Stimulated activated naive CD8-positive, alpha-beta T cell treated with anti-CD3 and anti-CD28 coated beads, Interleukin-15, Interleukin-2, amounts not matched to agents 100 U/mL and 50 U/mL, for 24 hours (primary cell): ENCODE measurements around the gene PRKCB.

ENCODE experiments used
- ATAC-seq: fragments of 150-1000 bp; cut with Tn5 transposase; one replicate; pipeline ENCODE4 v1.10.0; 2021
- DNase-seq: peaks from one replicate; pipeline ENCODE4 v3.0.0; 2021

PRKCB gene

DNA sequence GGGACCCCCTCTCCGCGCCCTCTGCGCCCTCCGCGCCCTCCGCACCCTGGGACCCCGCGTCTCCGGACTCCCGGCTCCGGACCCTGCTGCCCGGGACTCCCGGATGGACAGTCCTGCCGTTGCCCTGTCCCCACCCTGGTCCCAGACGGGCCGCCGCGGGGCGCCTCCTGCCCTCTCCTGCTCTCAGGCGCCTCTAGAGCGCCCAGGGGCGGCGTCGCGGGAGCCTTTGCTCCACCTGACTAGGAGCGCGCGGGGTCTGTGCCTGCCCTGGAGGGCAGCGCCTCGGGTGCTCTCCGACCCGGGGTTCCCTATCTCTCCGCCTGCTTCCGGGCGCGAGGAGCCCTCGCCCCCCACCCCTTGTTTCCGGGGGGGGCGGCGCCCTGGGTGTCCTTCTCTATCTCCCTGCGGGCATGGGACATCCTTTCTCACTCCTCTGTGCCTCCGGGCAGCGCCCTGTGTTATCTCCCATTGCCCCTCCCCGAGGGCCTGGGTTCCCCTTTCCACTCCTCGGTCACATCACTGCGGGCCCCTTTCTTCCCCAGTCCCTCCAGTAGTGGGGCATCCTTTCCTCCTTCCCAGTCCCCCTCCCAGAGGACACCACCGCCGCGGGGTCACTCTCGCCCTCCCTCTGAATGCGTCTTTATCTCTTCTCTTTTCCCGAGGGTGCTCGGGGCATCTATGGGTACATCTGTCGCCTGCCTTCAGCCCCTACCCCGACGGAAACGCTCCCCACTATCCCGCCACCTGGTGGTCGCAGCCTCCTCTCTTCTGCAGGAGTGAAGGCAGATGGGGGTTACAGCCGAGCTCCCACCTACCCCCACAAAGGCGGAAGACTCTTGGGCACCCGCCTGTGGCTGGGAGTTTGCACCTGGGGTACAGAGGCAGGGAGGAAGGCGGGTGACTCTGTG, 875 bp downstream of the PRKCB start:
- DNase-seq = peak; percentile 78

DNA sequence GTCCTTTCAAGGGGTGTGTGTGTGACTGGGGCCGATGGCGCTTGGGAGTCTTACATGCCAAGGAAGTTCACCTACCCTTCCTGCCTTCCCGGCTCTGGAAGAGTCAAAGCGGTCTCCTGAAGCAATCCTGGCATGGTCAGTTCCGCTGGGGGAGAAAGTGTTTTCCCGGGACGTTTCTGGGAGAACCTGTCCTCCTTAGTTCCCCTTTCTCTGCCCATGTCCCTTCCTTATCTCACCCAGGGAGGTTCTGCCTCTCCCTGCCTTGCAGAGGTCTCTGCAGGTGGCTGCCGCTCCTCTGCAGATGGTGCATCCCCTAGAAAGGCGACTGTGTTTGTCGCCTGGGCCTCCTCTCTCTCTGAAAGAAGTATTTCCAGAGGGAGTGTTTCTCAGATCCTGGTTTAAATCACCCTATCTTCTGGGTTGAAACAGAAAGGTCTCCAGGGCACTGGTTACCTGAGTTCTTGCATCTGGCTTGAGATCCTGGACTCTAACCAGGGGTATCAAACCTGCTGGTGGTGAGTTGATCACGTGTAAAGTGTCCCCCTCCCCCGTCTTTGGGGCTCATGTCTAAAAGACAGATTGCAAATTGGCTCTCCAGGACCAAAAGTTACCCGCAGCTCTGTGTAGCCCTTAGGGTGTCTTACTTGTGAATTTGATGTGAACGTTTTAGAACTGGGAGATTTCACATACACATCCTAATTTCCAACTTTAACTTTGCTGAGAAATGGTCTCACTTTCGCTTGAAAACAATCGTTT, 1.9 kb downstream of the PRKCB start:
- ATAC-seq (no peak), DNase-seq (no peak)

More for the DNA sequence above, 875 bp downstream of the PRKCB start:
- peak; percentile 37 for ATAC-seq

DNA sequence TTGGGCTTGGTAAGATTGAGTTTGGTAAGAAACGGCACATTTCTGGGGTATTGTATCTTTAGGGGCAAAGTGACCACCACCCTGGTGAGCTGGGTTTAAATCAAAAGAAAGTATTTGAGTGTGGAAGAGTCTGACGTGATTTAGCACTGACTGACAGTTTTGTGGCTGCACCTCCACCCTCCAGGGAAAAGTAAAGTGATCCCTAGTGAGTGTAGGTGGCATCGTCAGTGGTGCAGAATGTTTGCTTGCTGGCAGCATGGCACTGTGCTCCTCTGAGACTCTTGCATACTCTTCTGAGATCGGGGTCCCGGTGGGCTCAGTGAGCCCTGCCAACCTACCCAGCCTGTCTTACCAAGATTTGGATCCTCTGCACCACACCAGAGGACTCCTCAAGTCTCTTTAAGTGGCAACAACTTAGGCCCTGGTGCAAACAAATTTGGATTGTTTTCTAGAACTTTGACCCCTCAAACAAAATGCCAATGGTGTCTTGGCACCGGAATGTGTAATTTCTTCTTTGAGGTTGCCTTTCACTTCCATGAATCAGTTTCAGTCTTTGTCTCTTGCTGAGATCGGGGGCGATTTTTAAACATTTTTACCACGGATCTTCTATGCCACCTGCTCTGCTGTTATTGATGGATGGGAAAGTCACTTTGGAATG, 2.8 kb downstream of the PRKCB start:
- DNase-seq (no peak), ATAC-seq (no peak)

DNA sequence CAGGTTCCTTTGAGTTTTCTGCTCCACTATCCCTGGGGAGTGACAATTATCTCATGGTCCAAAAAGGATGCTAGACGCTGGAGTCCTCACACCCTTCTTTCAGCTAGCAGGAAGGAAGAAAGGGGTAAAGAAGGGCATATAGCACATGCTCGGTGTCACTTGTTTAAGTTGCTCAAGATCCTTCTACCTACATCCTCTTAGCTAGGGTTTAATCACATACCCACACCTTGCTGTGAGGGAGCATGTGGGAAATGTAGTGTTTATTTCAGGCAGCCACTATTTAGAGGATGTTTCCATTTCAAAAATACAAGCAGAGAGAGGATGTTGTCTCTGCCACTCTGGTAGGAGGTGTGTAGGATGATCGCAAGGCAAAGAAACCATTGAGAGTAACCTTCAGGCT, 4.5 kb downstream of the PRKCB start:
- ATAC-seq = no peak
- no peak for DNase-seq

DNA sequence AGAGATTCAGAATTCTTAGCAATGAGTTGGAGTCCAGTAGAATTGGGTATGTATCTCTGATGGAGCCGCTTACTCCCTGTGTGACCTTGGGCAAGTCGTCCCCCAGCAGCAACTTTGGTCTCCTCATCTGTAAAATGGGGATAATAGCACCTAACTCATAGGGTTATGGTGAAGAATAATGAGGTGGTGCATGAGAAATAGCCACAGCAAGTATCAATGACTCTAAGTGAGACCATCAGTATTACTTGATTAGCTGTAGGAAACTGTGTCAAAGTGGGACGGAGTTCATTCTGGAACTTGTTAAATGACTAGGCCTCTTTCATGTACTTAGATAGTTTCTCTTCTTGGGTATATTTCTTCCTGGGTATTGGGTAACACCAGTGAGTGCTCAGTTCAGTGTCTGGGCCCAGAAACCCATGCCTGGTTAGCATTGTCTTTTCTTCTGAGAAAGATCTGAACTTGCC, 6.4 kb downstream of the PRKCB start:
- DNase-seq = no peak
- peak; percentile 93 for ATAC-seq

DNA sequence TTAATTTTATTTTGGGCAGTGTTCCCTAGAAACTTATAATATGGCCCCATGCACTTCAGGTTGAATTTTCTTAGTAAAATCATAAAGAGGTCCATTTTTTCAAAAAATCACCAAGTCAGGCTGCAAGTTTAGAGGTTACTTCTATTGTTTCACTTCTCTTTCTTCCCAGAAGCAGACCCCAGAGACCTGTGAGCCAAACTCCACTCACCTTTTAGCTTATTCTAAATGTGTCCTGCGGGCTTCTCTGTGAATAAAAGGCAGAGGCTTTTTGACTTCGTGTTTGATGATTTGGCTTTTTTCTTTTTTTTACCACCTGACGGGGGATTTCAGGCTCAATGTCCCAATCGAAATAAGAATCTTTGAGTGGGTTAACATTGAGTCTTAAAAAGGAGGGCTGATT, 7.4 kb downstream of the PRKCB start:
- DNase-seq (no peak), ATAC-seq (no peak)

DNA sequence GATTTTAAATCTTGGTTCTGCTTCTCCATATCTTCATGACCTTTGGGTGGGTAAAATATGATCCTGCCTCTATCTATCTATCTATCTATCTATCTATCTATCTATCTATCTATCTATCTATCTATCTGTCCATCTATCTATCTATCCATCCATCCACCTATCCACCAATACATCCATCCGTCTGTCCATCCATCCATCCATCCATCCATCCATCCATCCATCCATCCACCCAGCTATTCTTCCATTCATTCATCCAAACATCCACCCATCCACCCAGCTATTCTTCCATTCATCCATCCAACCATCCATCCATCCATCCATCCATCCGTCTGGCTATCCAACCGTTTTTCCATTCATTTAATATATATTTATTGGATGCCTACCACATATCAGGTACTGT, 11.5 kb downstream of the PRKCB start:
- DNase-seq (no peak), ATAC-seq (no peak)

DNA sequence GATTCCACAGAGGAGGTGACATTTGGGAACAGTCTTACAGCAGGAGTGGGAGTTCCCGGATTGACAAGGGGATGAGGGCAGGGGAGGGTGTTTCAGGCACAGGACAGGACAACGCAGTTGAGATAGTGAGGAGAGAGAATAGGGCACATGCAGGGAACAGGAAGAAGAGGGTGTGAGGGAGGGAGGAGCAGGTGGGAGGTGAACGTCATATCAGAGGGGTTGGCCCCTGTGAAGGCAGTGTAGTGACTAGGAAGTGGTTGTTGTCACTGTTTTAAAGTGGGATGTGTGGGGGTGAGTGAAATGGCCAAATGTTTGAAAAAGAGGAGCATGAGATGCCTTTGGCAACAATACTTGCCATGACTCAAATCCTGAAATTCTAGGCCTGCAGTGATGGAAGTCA, 12.2 kb downstream of the PRKCB start:
- peak; percentile 96 for ATAC-seq
- peak; percentile 67 for DNase-seq

DNA sequence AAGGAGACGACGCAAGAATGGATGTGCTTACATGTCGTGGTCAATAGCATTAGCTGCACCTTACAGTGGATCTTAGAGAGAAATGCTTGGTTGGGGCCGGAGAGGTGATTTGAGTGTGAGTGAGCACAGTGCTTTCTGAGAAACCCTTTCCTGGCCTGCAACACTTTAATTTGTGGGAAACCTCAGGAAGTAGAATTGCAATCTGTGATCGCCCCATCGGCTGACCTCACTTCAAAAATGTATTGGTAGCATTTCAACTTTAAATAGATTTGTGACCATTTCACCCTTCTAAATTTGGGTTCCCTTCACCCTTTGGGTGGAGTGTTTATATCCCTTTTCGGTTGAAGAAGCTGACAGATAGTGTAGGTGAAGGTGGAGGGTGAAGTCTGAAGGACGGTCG, 13.2 kb downstream of the PRKCB start:
- ATAC-seq = no peak
- no peak for DNase-seq

DNA sequence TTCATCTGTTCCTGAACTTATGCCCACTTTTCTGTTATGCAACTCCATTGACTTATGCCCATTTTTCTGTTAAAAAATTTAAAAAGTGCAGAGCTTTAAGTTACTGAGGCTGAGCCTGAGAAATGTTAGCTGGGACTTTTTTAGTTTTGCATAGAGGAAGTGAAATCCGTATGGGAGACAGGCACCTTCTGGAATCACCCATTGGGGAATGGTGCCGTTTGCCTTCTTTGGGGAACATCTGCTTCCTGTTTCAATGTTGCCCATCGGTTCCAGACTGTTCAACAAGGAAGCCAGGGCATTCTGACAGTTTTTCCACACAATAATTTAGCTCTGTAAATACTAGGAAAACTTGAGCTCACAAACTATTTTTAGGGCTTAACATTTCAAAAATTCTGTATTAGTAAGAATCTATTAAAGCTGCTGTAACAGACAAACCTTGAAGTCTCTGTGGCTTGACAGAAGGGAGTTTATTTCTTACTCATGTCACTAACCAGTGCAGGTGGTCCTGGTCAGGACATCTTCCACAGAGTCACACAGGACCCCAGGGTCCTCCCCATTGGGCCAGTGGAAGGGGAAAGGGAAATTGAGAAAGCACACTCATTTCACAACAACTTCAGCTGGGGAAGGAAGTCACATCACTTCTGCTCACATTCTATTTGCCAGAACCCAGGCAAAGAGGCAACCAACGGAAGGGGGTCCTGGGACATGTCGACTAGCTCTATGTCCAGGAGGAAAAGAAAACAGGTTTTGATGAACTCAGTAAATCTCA, 17.2 kb downstream of the PRKCB start:
- DNase-seq (no peak), ATAC-seq (peak; percentile 37)

DNA sequence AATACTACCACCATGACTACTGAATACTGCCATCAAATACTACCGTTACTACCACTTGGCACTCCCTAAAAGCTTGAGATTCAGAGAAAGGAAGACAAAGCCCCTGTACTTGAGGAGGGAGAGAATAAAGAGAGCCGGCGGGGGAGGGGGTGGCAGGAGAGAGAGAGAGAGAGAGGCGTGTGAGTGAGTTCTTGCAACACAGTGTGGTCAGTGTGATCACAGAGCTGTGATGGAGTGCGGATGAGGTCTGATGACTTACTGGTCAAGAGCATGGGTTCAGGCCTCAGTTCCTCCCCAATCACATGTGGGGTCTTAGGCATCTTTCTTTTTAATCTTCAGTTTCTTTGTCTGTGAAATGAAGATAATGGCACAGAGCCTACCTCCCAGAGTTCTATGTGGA, 19.2 kb downstream of the PRKCB start:
- no peak for ATAC-seq
- DNase-seq = no peak

DNA sequence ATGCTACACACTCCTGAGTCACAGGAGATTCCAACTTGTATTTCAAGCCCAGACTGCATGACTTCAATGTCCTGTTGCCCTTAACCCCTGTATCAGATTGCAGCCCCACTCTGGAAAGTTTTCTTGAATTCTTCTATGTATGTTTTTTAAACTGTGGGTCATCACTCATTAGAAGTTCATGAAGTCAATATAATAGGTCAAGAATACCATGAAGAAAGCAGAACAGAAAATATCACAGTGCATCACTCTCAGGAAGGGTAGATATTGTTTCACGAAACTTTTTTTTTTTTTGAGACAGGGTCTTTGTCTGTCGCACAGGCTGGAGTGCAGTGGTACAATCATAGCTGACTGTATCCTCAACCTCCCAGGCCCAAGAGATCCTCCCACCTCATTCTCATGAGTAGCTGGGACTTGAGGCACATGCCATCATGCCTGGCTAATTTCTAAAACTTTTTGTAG, 20.5 kb downstream of the PRKCB start:
- DNase-seq (no peak), ATAC-seq (peak; percentile 42)

DNA sequence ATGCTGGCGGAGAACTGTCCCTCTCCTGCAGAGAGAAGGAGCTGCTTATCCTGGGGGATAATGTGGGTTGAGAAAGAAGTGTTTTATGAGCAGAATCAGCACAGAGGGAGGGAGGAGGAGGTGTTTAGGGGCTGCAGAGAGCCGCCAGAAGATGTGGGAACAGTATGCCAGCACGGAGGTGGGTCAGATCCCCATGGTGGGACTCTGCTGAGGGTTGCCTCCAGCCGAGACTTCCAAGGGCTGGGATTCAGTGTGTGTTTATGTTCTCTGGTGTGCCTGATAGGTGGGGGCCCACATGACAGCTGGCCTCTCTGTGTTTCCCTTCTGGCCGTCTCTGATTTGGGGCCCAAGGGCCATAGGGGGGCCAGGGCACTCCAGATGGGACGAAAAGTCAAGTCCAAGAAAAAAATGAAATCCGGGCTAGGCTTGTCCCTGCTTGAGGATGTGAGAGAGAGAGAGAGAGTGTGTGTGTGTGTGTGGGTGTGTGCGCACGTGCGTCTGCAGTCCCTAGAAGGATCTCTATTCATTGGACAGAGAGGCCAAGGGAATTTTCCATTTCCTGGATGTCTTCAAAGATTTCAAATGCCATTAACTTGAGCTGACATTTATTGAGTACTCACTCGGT, 21.6 kb downstream of the PRKCB start:
- DNase-seq = no peak
- ATAC-seq = peak; percentile 58

DNA sequence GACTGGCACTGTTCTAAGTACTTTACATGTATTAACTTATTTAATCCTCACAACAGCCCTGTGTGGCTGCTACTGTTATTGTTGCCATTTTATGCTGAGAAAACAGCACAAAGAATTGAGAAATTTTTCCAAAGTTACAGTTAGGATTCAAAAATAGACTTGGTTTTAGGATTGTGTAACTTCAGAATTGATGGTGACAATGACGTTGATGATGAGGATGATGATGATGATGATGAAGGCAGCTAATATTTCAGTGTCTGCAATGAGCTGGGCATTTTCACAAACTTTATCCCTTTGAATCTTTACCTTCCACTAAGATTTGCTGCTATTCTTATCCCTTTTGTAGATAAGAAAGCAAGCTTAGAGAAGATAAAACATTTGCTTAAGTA, 22.1 kb downstream of the PRKCB start:
- DNase-seq = no peak
- no peak for ATAC-seq

DNA sequence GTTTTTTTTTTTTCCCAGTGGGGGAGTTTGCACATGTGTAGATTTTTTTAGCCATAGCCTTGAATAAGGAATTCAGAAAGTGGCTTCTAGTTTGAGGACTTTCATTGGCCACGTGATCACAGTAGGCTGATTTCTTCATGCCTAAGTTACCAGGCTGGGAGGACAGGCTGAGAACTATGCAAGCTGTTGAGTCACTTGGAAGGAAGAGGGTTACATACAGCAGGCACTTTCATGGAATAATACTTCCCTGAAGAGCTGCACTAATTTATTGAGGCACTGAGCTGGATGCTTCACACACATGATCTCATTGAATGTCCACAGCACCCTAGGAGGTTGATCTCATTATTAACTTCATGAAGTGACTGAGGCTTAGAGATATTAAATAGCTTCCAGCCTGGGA, 22.8 kb downstream of the PRKCB start:
- ATAC-seq (no peak), DNase-seq (no peak)

DNA sequence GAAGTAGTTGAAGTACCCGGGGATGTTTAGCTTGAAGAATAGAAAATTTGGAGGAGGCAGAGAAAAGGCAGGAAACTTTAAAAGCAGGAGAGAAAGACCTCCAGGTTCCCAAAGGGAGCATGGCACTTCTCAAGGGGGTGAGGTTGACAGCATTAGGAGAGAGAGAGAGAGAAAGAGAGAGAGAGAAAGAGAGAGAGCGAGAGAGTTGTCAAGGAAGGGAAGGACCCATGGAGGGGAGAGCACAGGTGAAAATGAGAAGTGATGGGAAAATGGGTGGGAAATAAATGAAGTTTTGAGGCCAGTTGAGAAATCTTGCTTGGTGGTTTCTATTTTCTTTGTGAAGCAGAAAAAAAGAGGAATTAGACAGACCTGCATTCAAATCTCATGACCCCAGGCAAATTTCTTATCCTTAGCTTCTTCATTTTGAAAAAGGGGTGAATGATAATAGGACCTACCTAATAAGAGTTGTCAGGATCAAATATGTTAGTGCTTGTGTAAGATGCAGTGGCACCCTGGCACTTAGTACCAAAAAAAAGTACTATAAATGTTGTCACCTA, 24.0 kb downstream of the PRKCB start:
- no peak for ATAC-seq
- DNase-seq = no peak

DNA sequence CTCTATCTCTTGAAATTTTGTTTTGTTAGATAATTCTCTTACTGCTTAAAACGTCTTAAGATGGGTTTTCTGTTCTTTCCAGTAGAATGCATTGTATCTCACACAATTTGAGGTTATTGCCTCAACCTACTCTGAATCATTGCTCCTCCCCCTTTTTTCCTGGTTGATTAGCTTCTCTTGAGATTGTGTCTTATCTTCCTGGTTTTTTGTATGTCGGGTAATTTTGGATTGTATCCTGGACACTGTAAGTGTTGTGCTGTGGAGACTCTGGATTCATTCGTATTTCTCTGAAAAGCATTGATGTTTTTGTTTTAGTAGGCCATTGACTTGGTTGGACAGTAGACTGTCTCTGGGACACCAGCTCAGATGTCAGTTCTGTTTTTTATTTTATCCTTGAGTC, 26.1 kb downstream of the PRKCB start:
- ATAC-seq (no peak), DNase-seq (no peak)

DNA sequence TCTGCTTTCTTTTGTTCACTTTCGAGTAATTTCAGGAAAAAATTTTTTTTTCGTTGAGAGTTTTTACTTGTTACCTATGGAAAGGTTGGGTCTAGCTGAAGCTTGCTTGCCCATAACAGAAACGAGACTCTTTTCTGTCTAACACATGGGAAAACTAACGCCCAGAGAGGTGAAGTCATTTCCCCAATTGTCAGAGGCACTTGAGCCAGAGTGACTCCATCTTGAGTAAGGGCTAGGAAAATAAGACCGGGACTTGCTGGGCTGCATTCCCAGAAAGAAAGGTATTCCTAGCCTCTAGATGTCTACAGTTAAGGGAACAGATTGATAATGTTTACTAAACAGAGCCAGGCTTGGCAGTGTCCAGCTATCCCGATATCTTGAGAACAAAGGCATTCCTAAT, 26.8 kb downstream of the PRKCB start:
- ATAC-seq (no peak), DNase-seq (no peak)

DNA sequence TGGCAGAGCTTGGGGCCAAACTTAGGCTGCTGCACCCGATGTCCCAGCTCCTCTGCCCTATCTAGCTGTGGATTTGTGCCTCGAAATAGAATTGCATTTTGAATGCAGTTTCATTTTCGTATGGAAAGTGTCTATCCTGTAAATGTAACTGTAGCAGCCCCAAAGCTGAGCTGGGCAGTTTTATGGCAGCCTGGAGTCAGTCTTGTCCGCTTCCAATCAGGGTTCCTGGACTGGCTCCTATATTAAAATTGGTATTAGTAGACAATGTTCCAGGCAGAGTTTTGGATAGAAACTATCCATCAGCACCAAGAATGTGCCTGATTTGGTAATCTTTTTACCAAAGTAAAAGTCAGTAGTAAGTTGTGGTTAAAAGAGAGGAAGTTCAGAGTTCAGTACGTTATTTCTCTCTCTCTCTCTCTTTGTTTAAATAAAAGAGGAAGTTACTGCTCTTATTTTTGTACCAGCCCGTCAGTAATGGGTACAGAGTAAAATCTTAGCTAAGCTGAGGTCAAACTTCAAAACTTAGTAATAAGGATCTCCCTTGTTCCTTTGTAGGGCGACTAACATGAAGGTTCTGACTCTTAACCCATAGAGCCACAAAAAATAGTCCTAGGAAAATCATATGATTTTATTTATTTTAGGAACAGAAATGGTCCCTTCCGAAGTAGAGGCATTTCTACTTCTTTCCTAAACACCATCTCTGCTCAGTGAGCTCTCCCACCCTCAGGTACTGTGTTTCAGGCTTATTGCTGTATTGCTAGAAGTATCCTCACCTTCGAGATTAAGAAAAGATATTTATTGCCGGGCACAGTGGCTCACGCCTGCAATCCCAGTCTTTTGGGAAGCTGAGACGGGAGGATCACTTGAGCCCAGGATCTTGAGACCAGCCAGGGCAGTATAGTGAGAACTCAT, 28.0 kb downstream of the PRKCB start:
- ATAC-seq = peak; percentile 70

DNA sequence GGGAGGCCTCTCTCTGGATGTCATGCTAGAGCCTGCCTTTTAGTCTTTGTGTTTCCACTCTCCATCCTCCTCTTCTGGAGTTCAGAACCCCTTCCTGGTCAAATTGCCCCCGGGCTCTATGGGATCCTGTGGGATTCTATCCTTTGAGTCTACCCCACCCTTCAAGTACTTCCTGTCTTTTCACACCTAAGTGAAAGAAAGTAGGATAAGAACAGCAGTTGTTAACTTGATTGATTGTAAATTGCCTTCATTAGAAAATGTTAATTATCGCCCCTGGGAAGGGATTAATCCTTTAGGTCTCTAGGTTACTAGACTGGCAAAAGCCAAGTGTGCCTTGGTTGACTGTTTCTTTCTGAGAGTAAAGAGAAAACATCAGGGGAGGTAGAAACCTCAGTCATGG, 30.1 kb downstream of the PRKCB start:
- no peak for DNase-seq
- no peak for ATAC-seq

More for the DNA sequence above, 28.0 kb downstream of the PRKCB start:
- DNase-seq = no peak
